Muscle of leg (tissue), 11 donors: Measurements from ENCODE around the gene STK11. TPM values are rescaled to one million over a fixed set of nuclear protein-coding genes. Genes with fewer than 3 reads are reported as not detected.

ENCODE experiments used
- DNase-seq: peaks from one replicate; pipeline ENCODE4 v3.0.0; 2013
- H3K27ac ChIP-seq: one replicate; pipeline ENCODE4 v1.5.1; 2013; ENCODE audit warnings: mild to moderate bottlenecking, low read length, control low read depth
- H3K27me3 ChIP-seq: one replicate; pipeline ENCODE4 v1.6.1; 2013; ENCODE audit warnings: low read length; ENCODE audit not compliant: control insufficient read depth, insufficient read depth
- H3K36me3 ChIP-seq: one replicate; pipeline ENCODE4 v1.6.1; 2013; ENCODE audit warnings: low read length; ENCODE audit not compliant: control insufficient read depth, insufficient read depth
- H3K4me1 ChIP-seq: one replicate; pipeline ENCODE4 v1.6.1; 2013; ENCODE audit warnings: low read length; ENCODE audit not compliant: control insufficient read depth, insufficient read depth
- H3K4me3 ChIP-seq: one replicate; pipeline ENCODE4 v1.5.1; 2013; ENCODE audit warnings: low read length, control low read depth
- H3K9me3 ChIP-seq: replicated peaks from 2 replicates; pipeline ENCODE4 v1.6.1; 2013; ENCODE audit warnings: low read depth, low read length; ENCODE audit not compliant: control insufficient read depth
- WGBS: methylation state at CpG from one replicate; pipeline ENCODE4 v1.1.5; 2013; ENCODE audit warnings: missing lambda C conversion rate; ENCODE audit not compliant: insufficient coverage; 5-methylcytosine and 5-hydroxymethylcytosine counted together
- polyA plus RNA-seq, 8 donors: library from polyadenylated mRNA; unstranded; fragments of 120-200 nt; gene quantifications; one replicate each; pipeline versions ENCODE4 v1.2.1 to v1.2.3, GENCODE V29; 2013; ENCODE audit warnings: inconsistent platforms in 1 of 8, low replicate concordance in 1 of 8; ENCODE audit not compliant: insufficient read length in 8 of 8, insufficient read depth in 1 of 8
- total RNA-seq: library from RNA; stranded (reverse); fragments of 120-200 nt; gene quantifications from one replicate; pipeline ENCODE4 v1.2.4, GENCODE V29; 2013

Gene STK11
- total and polyA plus RNA-seq, 9 donors: 45.3 to 59.1 (median 56.6) TPM

GRCh38 chr19:1277061-1277460, 71.5 kb downstream of the STK11 start:
- Histone ChIP-seq H3K4me1 (peaks cover 45% of the 10 kb centered on the region), H3K27ac (no peak overlapping the region), H3K36me3 (peaks cover 59% of the 10 kb centered on the region), H3K9me3 (no peaks in the 10 kb centered on the region), H3K27me3 (no peaks in the 10 kb centered on the region), H3K4me3 (no peak overlapping the region)
- 79% methylated on average over 14 of the region's 15 CpGs for WGBS
- no peak for DNase-seq

Other genes starting within 250 kb of the STK11 start
- gene WDR18, start 221.4 kb upstream of the STK11 start, total RNA-seq: 24.6 TPM
- 10 to 100 TPM; 25.9 to 46.9 (median 32.8) TPM for gene WDR18, start 221.4 kb upstream of the STK11 start, polyA plus RNA-seq
- not detected for gene GRIN3B, start 205.4 kb upstream of the STK11 start, total RNA-seq
- under 1 TPM; 0.11 to 0.58 (median 0.30) TPM for gene GRIN3B, start 205.4 kb upstream of the STK11 start, polyA plus RNA-seq
- 60.5 TPM for gene TMEM259, start 184.7 kb upstream of the STK11 start, total RNA-seq
- gene TMEM259, start 184.7 kb upstream of the STK11 start, polyA plus RNA-seq: 100 to 1,000 TPM in 3 of 8 donors, 10 to 100 TPM in 5; 73.8 to 115 (median 87.3) TPM
- not detected for gene RNU6-2, start 184.3 kb upstream of the STK11 start, total RNA-seq
- not detected for gene RNU6-2, start 184.3 kb upstream of the STK11 start, polyA plus RNA-seq
- gene CNN2, start 179.2 kb upstream of the STK11 start, total RNA-seq: 31.3 TPM
- gene CNN2, start 179.2 kb upstream of the STK11 start, polyA plus RNA-seq: 10 to 100 TPM; 51.3 to 64.9 (median 54.3) TPM
- 8.9 TPM for gene ABCA7, start 165.7 kb upstream of the STK11 start, total RNA-seq
- 10 to 100 TPM in 7 of 8 donors, 1 to 10 TPM in 1; 7.9 to 23.0 (median 15.6) TPM for gene ABCA7, start 165.7 kb upstream of the STK11 start, polyA plus RNA-seq
- 5.0 TPM for gene ARHGAP45, start 138.6 kb upstream of the STK11 start, total RNA-seq
- 10 to 100 TPM in 7 of 8 donors, 1 to 10 TPM in 1; 8.6 to 13.1 (median 11.2) TPM for gene ARHGAP45, start 138.6 kb upstream of the STK11 start, polyA plus RNA-seq
- 69.6 TPM for gene POLR2E, start 110.4 kb upstream of the STK11 start, total RNA-seq
- gene POLR2E, start 110.4 kb upstream of the STK11 start, polyA plus RNA-seq: 100 to 1,000 TPM; 117 to 149 (median 133) TPM
- 145 TPM for gene GPX4, start 101.8 kb upstream of the STK11 start, total RNA-seq
- gene GPX4, start 101.8 kb upstream of the STK11 start, polyA plus RNA-seq: 100 to 1,000 TPM; 156 to 203 (median 163) TPM
- gene SBNO2, start 31.5 kb upstream of the STK11 start, total RNA-seq: 7.4 TPM
- 10 to 100 TPM in 6 of 8 donors, 1 to 10 TPM in 2; 8.8 to 16.7 (median 12.4) TPM for gene SBNO2, start 31.5 kb upstream of the STK11 start, polyA plus RNA-seq
- gene CBARP, start 32.2 kb downstream of the STK11 start, total RNA-seq: 0.84 TPM
- gene CBARP, start 32.2 kb downstream of the STK11 start, polyA plus RNA-seq: 1 to 10 TPM; 1.1 to 2.9 (median 1.9) TPM
- gene ATP5F1D, start 36.0 kb downstream of the STK11 start, total RNA-seq: 99.2 TPM
- gene ATP5F1D, start 36.0 kb downstream of the STK11 start, polyA plus RNA-seq: 100 to 1,000 TPM; 134 to 211 (median 166) TPM
- gene MIDN, start 42.8 kb downstream of the STK11 start, total RNA-seq: 9.2 TPM
- gene MIDN, start 42.8 kb downstream of the STK11 start, polyA plus RNA-seq: 10 to 100 TPM; 27.8 to 54.7 (median 41.0) TPM
- gene CIRBP, start 63.6 kb downstream of the STK11 start, total RNA-seq: 402 TPM
- 100 to 1,000 TPM; 505 to 613 (median 556) TPM for gene CIRBP, start 63.6 kb downstream of the STK11 start, polyA plus RNA-seq
- 14.0 TPM for gene FAM174C, start 69.8 kb downstream of the STK11 start, total RNA-seq
- 10 to 100 TPM; 11.6 to 17.8 (median 15.1) TPM for gene FAM174C, start 69.8 kb downstream of the STK11 start, polyA plus RNA-seq
- 1.1 TPM for gene EFNA2, start 80.1 kb downstream of the STK11 start, total RNA-seq
- 1 to 10 TPM in 7 of 8 donors, under 1 TPM in 1; 0.42 to 4.5 (median 2.5) TPM for gene EFNA2, start 80.1 kb downstream of the STK11 start, polyA plus RNA-seq
- 73.5 TPM for gene NDUFS7, start 178.1 kb downstream of the STK11 start, total RNA-seq
- gene NDUFS7, start 178.1 kb downstream of the STK11 start, polyA plus RNA-seq: 100 to 1,000 TPM in 1 of 8 donors, 10 to 100 TPM in 7; 67.7 to 106 (median 89.7) TPM
- 115 TPM for gene GAMT, start 195.8 kb downstream of the STK11 start, total RNA-seq
- 100 to 1,000 TPM; 149 to 232 (median 209) TPM for gene GAMT, start 195.8 kb downstream of the STK11 start, polyA plus RNA-seq
- gene DAZAP1, start 201.8 kb downstream of the STK11 start, total RNA-seq: 41.0 TPM
- 10 to 100 TPM; 61.0 to 80.2 (median 69.6) TPM for gene DAZAP1, start 201.8 kb downstream of the STK11 start, polyA plus RNA-seq
- 973 TPM for gene RPS15, start 232.6 kb downstream of the STK11 start, total RNA-seq
- 1,000 to 10,000 TPM; 1,073 to 1,562 (median 1,234) TPM for gene RPS15, start 232.6 kb downstream of the STK11 start, polyA plus RNA-seq
- gene APC2, start 244.3 kb downstream of the STK11 start, total RNA-seq: 0.40 TPM
- 1 to 10 TPM in 6 of 8 donors, under 1 TPM in 2; 0.87 to 1.3 (median 1.1) TPM for gene APC2, start 244.3 kb downstream of the STK11 start, polyA plus RNA-seq